ENCODE measurements around the gene SPINK9. TPM values are rescaled to one million over a fixed set of nuclear protein-coding genes. Genes with fewer than 3 reads are reported as not detected.

The SPINK9 gene
- total RNA-seq, 1 experiment from 2014 or later: not detected

- Mint-ChIP-seq H3K9me3 (peaks cover 2 to 6% of the 10 kb centered on the region in 2 experiments; a peak in 2 of 5 replicates), H3K27ac (no peak overlapping the region), H3K4me3 (no peak overlapping the region), H3K4me1 (peaks cover 13 to 14% of the 10 kb centered on the region in 2 experiments), H3K27me3 (ENCODE audit: low read depth) (no peaks in the 10 kb centered on the region), H3K36me3 (ENCODE audit: insufficient read depth in 1 of 3, low read depth in 3 of 3) (peaks cover 3 to 10% (median 7%) of the 10 kb centered on the region in 3 experiments; a peak in 4 of 7 replicates)
- Histone ChIP-seq H3K27me3 (ENCODE audit: insufficient read depth, low read length) (no peaks in the 10 kb centered on the region), H3T11ph (ENCODE audit: low read length) (no peak overlapping the region), H3K9me3 (ENCODE audit: control insufficient read depth, low read depth, low read length) (no peaks in the 10 kb centered on the region), H2BK20ac (ENCODE audit: low read depth, low read length, poor library complexity, severe bottlenecking) (no peak overlapping the region), H3K4me2 (ENCODE audit: insufficient read depth, insufficient read length, low read length) (no peak overlapping the region), H3K23me2 (ENCODE audit: insufficient read length, low read depth, low read length, poor library complexity, severe bottlenecking) (peaks cover 2% of the 10 kb centered on the region), H3K79me1 (ENCODE audit: insufficient read depth, low read depth, low read length, poor library complexity, severe bottlenecking) (no peaks in the 10 kb centered on the region), H2BK12ac (ENCODE audit: insufficient read length, low read depth, low read length) (no peak overlapping the region), H2AK5ac (ENCODE audit: insufficient read length, low read length) (no peak overlapping the region), H2BK120ac (ENCODE audit: low read depth, low read length, poor library complexity, severe bottlenecking) (no peak overlapping the region), H3K18ac (ENCODE audit: insufficient read length, low read depth, low read length) (no peak overlapping the region), H3K9ac (ENCODE audit: extremely low read depth, insufficient read length, low read length) (no peak overlapping the region), H3K56ac (ENCODE audit: insufficient read length, low read depth, low read length) (no peak overlapping the region), H2BK15ac (ENCODE audit: low read depth, low read length) (no peak overlapping the region), H3K14ac (ENCODE audit: insufficient read depth, low read length) (no peak overlapping the region), H3K79me2 (ENCODE audit: insufficient read depth, low read length) (peaks cover 2% of the 10 kb centered on the region; the same call in 1 of the 2 replicates), H2BK5ac (ENCODE audit: insufficient read length, low read length) (no peak overlapping the region), H3K27ac (ENCODE audit: insufficient read length, low read depth, low read length) (no peak overlapping the region), H2AFZ (ENCODE audit: low read length) (no peak overlapping the region), H4K5ac (ENCODE audit: insufficient read length, low read depth, low read length) (no peak overlapping the region), H4K8ac (replicated peaks; ENCODE audit: insufficient read length, low read depth, low read length) (no peak overlapping the region), H3K23ac (ENCODE audit: insufficient read length, low read depth, low read length) (no peak overlapping the region), H3K4me1 (ENCODE audit: insufficient read depth, low read length) (no peaks in the 10 kb centered on the region), H4K91ac (ENCODE audit: insufficient read length, low read depth, low read length) (no peak overlapping the region), H3K4ac (ENCODE audit: low read depth, low read length) (no peak overlapping the region), H4K20me1 (ENCODE audit: control insufficient read depth, insufficient read depth, insufficient read length) (no peaks in the 10 kb centered on the region)
- no peak for DNase-seq
- TF ChIP-seq CTCF (conservative IDR thresholded peaks at IDR 0.05): no peak
These were observed 44.0 kb downstream of the SPINK9 start for GRCh38 chr5:148379340-148379739.

All from H9 (cell line).